PC-9 (cell line): Measurements from ENCODE around the gene PACRG. TPM values are rescaled to one million over a fixed set of nuclear protein-coding genes. Genes with fewer than 3 reads are reported as not detected.

Source experiments
- BruUV-seq: library from RNA; stranded (reverse); fragments of 400-500 nt; replicated peaks from 2 replicates; lab custom pipeline; 2021; lab: Mats Ljungman, UMichigan
- CTCF ChIA-PET: fragments of 300-600 bp; sonication (Branson Sonifier 250); formaldehyde crosslinking; loops from one replicate; lab custom pipeline; 2022; ENCODE audit warnings: antibody characterized with exemption; lab: Charles Lee
- POLR2A ChIA-PET: fragments of 300-600 bp; sonication (Branson Sonifier 250); formaldehyde crosslinking; loops from one replicate; lab custom pipeline; 2022; ENCODE audit warnings: antibody characterized with exemption; ENCODE audit not compliant: unreplicated experiment; lab: Charles Lee
- DNase-seq, 2 experiments: peaks; one replicate each; pipeline versions ENCODE4 v3.0.0 to v3.0.0-alpha.2; 2015 to 2022; ENCODE audit warnings: mixed read lengths in 1 of 2
- H2AFZ ChIP-seq: fragments of 200-600 bp; sonication (generic); 2 replicates; pipeline ENCODE4 v1.8.1; 2017; ENCODE audit warnings: antibody characterized with exemption
- H3F3A ChIP-seq: fragments of 200-600 bp; sonication (generic); 2 replicates; pipeline ENCODE4 v1.8.1; 2017; ENCODE audit warnings: antibody characterized with exemption, mild to moderate bottlenecking, low read depth; ENCODE audit not compliant: insufficient read depth
- H3K27ac ChIP-seq: fragments of 200-600 bp; sonication (generic); 2 replicates; pipeline ENCODE4 v1.6.1; 2016; ENCODE audit warnings: mixed run types
- H3K27me3 ChIP-seq: fragments of 200-600 bp; sonication (generic); 2 replicates; pipeline ENCODE4 v1.6.1; 2016; ENCODE audit warnings: low read depth, mixed run types; ENCODE audit not compliant: insufficient read depth
- H3K36me3 ChIP-seq: fragments of 200-600 bp; sonication (generic); 2 replicates; pipeline ENCODE4 v1.6.1; 2016; ENCODE audit warnings: low read depth, mixed run types
- H3K4me1 ChIP-seq: fragments of 200-600 bp; sonication (generic); replicated peaks from 2 replicates; pipeline ENCODE4 v1.6.1; 2016; ENCODE audit warnings: mixed run types; ENCODE audit not compliant: insufficient read depth
- H3K4me2 ChIP-seq: fragments of 200-600 bp; sonication (generic); 2 replicates; pipeline ENCODE4 v1.6.1; 2017; ENCODE audit warnings: mixed run types
- H3K4me3 ChIP-seq: fragments of 200-600 bp; sonication (generic); 2 replicates; pipeline ENCODE4 v1.6.1; 2016; ENCODE audit warnings: mixed run types
- H3K79me2 ChIP-seq: fragments of 200-600 bp; sonication (generic); 2 replicates; pipeline ENCODE4 v1.6.1; 2017; ENCODE audit warnings: low read depth, mixed run types
- H3K9me2 ChIP-seq: fragments of 200-600 bp; sonication (generic); 2 replicates; pipeline ENCODE4 v1.8.1; 2017; ENCODE audit warnings: mild to moderate bottlenecking; ENCODE audit not compliant: insufficient read depth
- H3K9me3 ChIP-seq: fragments of 200-600 bp; sonication (generic); 2 replicates; pipeline ENCODE4 v1.8.1; 2016; ENCODE audit warnings: low read depth; ENCODE audit not compliant: insufficient read depth
- H4K20me1 ChIP-seq: fragments of 200-600 bp; sonication (generic); 2 replicates; pipeline ENCODE4 v1.8.1; 2017; ENCODE audit not compliant: insufficient read depth
- CTCF ChIP-seq: fragments of 200-600 bp; sonication (generic); conservative IDR thresholded peaks from 2 replicates; pipeline ENCODE4 v1.6.1; 2017; ENCODE audit warnings: mixed run types, antibody characterized with exemption, mild to moderate bottlenecking, moderate library complexity
- EZH2 ChIP-seq: fragments of 200-600 bp; sonication (generic); IDR thresholded peaks from 2 replicates; pipeline ENCODE4 v1.8.0; 2017; ENCODE audit warnings: antibody characterized with exemption, low read depth
- intact Hi-C: fragments of 100-400 bp; cut with micrococcal nuclease; formaldehyde crosslinking; loops from one replicate; pipeline ENCODE4 v1.10.0; 2022; ENCODE audit not compliant: unreplicated experiment
- total RNA-seq: library from RNA; stranded (reverse); gene quantifications from 2 replicates; pipeline ENCODE4 v1.2.3, GENCODE V29; 2021

PACRG gene
- total RNA-seq, 1 experiment from 2014 or later: not detected

- Histone ChIP-seq H3K9me3 (no peaks in the 10 kb centered on the region), H3K36me3 (no peaks in the 10 kb centered on the region), H4K20me1 (no peaks in the 10 kb centered on the region), H3K9me2 (no peaks in the 10 kb centered on the region), H3K4me3 (no peak overlapping the region), H3K27me3 (peaks cover 67% of the 10 kb centered on the region), H3K4me2 (no peak overlapping the region), H3K27ac (no peak overlapping the region), H2AFZ (no peak overlapping the region), H3K79me2 (no peaks in the 10 kb centered on the region), H3F3A (no peaks in the 10 kb centered on the region), H3K4me1 (no peaks in the 10 kb centered on the region)
- no peak for TF ChIP-seq EZH2
- intact Hi-C loops: no loop called here
- CTCF ChIA-PET: no interaction called here
- POLR2A ChIA-PET: no interaction called here
- no TSS peak for BruUV-seq
- no peak for DNase-seq
Observed at GRCh38 chr6:163078712-163079111, 350.9 kb downstream of the PACRG start.

GRCh38 chr6:163080228-163080627, 352.5 kb downstream of the PACRG start:
- CTCF ChIA-PET: no interaction called here
- POLR2A ChIA-PET: no interaction called here
- no peaks in the 10 kb centered on the region for H3K9me3 ChIP-seq
- TF ChIP-seq CTCF (no peak), EZH2 (no peak)
- no TSS peak for BruUV-seq
- peaks cover 67% of the 10 kb centered on the region for H3K27me3 ChIP-seq
- no peak overlapping the region for H3K4me3 ChIP-seq
- no peaks in the 10 kb centered on the region for H3F3A ChIP-seq
- intact Hi-C loops: no loop called here
- H3K79me2 ChIP-seq: no peaks in the 10 kb centered on the region
- no peaks in the 10 kb centered on the region for H3K36me3 ChIP-seq
- no peak for DNase-seq
- H4K20me1 ChIP-seq: no peaks in the 10 kb centered on the region
- no peaks in the 10 kb centered on the region for H3K9me2 ChIP-seq
- H3K4me2 ChIP-seq: no peak overlapping the region
- H3K27ac ChIP-seq: no peak overlapping the region
- no peak overlapping the region for H2AFZ ChIP-seq
- no peaks in the 10 kb centered on the region for H3K4me1 ChIP-seq

- Histone ChIP-seq H3K4me2 (no peak overlapping the region), H3K4me1 (no peaks in the 10 kb centered on the region), H4K20me1 (no peaks in the 10 kb centered on the region), H3K36me3 (no peaks in the 10 kb centered on the region), H3K9me2 (no peaks in the 10 kb centered on the region), H3F3A (no peaks in the 10 kb centered on the region), H3K27ac (no peak overlapping the region), H3K79me2 (no peaks in the 10 kb centered on the region), H3K27me3 (peaks cover 68% of the 10 kb centered on the region), H2AFZ (no peak overlapping the region), H3K9me3 (no peaks in the 10 kb centered on the region), H3K4me3 (no peak overlapping the region)
- no peak for TF ChIP-seq CTCF
- no peak for TF ChIP-seq EZH2
- intact Hi-C loops: no loop called here
- CTCF ChIA-PET: no interaction called here
- POLR2A ChIA-PET: no interaction called here
- no TSS peak for BruUV-seq
- DNase-seq: no peak
Observed at GRCh38 chr6:163083141-163083540, 355.4 kb downstream of the PACRG start.

GRCh38 chr6:163085426-163085825, 357.7 kb downstream of the PACRG start:
- Histone ChIP-seq H3K27ac (no peak overlapping the region), H3K9me3 (no peaks in the 10 kb centered on the region), H4K20me1 (no peaks in the 10 kb centered on the region), H2AFZ (no peak overlapping the region), H3K36me3 (no peaks in the 10 kb centered on the region), H3K79me2 (no peaks in the 10 kb centered on the region), H3K4me2 (no peak overlapping the region), H3K4me3 (no peak overlapping the region), H3K9me2 (no peaks in the 10 kb centered on the region), H3K27me3 (peaks cover 68% of the 10 kb centered on the region), H3K4me1 (no peaks in the 10 kb centered on the region), H3F3A (no peaks in the 10 kb centered on the region)
- no TSS peak for BruUV-seq
- no peak for DNase-seq
- intact Hi-C loops: no loop called here
- no peak for TF ChIP-seq EZH2
- no peak for TF ChIP-seq CTCF
- CTCF ChIA-PET: no interaction called here
- POLR2A ChIA-PET: no interaction called here
